Lung (tissue), 12 donors: Measurements from ENCODE around the gene MYO1F. TPM values are rescaled to one million over a fixed set of nuclear protein-coding genes. Genes with fewer than 3 reads are reported as not detected.

Experiments used
- ATAC-seq: fragments of 200-7000 bp; cut with Tn5 transposase; one replicate; pipeline ENCODE4 v1.9.1; 2020; ENCODE audit warnings: moderate number of reproducible peaks; ENCODE audit not compliant: insufficient read depth, low FRiP score
- DNase-seq, 3 donors: peaks; one replicate each; pipeline ENCODE4 v3.0.0-alpha.2; 2013 to 2017
- H3K27ac ChIP-seq, 2 donors: one replicate each; pipeline ENCODE4 v1.5.1; 2013; ENCODE audit warnings: mild to moderate bottlenecking in 2 of 2, moderate library complexity in 2 of 2, control low read depth in 1 of 2, inconsistent platforms in 1 of 2, low read depth in 1 of 2, low read length in 1 of 2
- H3K27me3 ChIP-seq, 3 donors: one replicate each; pipeline ENCODE4 v1.5.1; 2013; ENCODE audit warnings: low read length in 2 of 3; ENCODE audit not compliant: control insufficient read depth in 3 of 3, insufficient read depth in 3 of 3
- H3K36me3 ChIP-seq, 4 donors: one replicate each; pipeline ENCODE4 v1.5.1; 2013; ENCODE audit warnings: low read length in 4 of 4, mild to moderate bottlenecking in 1 of 4, moderate library complexity in 1 of 4; ENCODE audit not compliant: control insufficient read depth in 4 of 4, insufficient read depth in 4 of 4
- H3K4me1 ChIP-seq, 5 donors: one replicate each; pipeline ENCODE4 v1.5.1; 2013; ENCODE audit warnings: low read length in 5 of 5, mild to moderate bottlenecking in 2 of 5, moderate library complexity in 1 of 5; ENCODE audit not compliant: control insufficient read depth in 5 of 5, insufficient read depth in 5 of 5
- H3K4me3 ChIP-seq: one replicate; pipeline ENCODE4 v1.5.1; 2013; ENCODE audit warnings: mild to moderate bottlenecking, control low read depth, moderate library complexity
- H3K9ac ChIP-seq, 2 donors: one replicate each; pipeline ENCODE4 v1.5.1; 2013; ENCODE audit warnings: low read length in 2 of 2, control low read depth in 1 of 2; ENCODE audit not compliant: insufficient read depth in 1 of 2
- H3K9me3 ChIP-seq, 4 donors: one replicate each; pipeline ENCODE4 v1.5.1; 2013; ENCODE audit warnings: low read length in 3 of 4, mild to moderate bottlenecking in 1 of 4, moderate library complexity in 1 of 4; ENCODE audit not compliant: control insufficient read depth in 4 of 4, insufficient read depth in 3 of 4
- CTCF ChIP-seq: IDR thresholded peaks from 2 replicates; pipeline ENCODE4 v1.5.1; 2012; ENCODE audit warnings: mild to moderate bottlenecking; ENCODE audit errors: control extremely low read depth, extremely low read depth
- WGBS, 2 donors: extraction: QIAGEN DNeasy Blood & Tissue Kit; methylation state at CpG; one replicate each; pipeline ENCODE4 v1.1.7; 2013; 5-methylcytosine and 5-hydroxymethylcytosine counted together
- polyA plus RNA-seq, 2 donors: library from polyadenylated mRNA; stranded (reverse); fragments of 200-250 nt; gene quantifications; one replicate each; pipeline ENCODE4 v1.2.1, GENCODE V29; 2013
- total RNA-seq, 2 donors: library from RNA; depleted of rRNA in 1 of 2; stranded (reverse); fragments of >200 nt in 1 of 2; gene quantifications; one replicate each; pipeline ENCODE4 v1.2.1, GENCODE V29; 2014 to 2021
- donor health status: control.
- donor health status: control.
- donor health status: Bipolar disorder and iron deficiency.
- donor health status: healthy.
- donor health status: DM: yes; HTN: yes; CAD: no.

Gene MYO1F
- total and polyA plus RNA-seq, 4 donors: 23.4 to 127 (median 73.2) TPM

- ATAC-seq: peak; percentile 67
- Histone ChIP-seq H3K4me1 (peaks cover 0 to 10% (median 3%) of the 10 kb centered on the region in 5 donors), H3K4me3 (peak overlapping the region; percentile 39), H3K27me3 (no peaks in the 10 kb centered on the region), H3K36me3 (peaks cover 0 to under 1% (median under 1%) of the 10 kb centered on the region in 4 donors), H3K9me3 (no peaks in the 10 kb centered on the region), H3K9ac (no peak overlapping the region), H3K27ac (peak overlapping the region in 1 of 2 donors; percentile 26)
- DNase-seq: peak; percentile 79 to 83 (median 83)
- WGBS, 2 donors: 1% methylated on average over 52 to 56 of the region's 56 CpGs
- peak; percentile 67 for TF ChIP-seq CTCF
These were observed 71.4 kb downstream of the MYO1F start for GRCh38 chr19:8505680-8506401.

GRCh38 chr19:8504919-8505318 lies 72.3 kb downstream of the MYO1F start:
- no peak overlapping the region for H3K9ac ChIP-seq
- H3K4me1 ChIP-seq: peaks cover 0 to 10% (median 3%) of the 10 kb centered on the region in 5 donors
- no peak overlapping the region for H3K27ac ChIP-seq
- H3K4me3 ChIP-seq: no peak overlapping the region
- no peaks in the 10 kb centered on the region for H3K9me3 ChIP-seq
- DNase-seq (no peak), ATAC-seq (no peak)
- no peak for TF ChIP-seq CTCF
- no peaks in the 10 kb centered on the region for H3K36me3 ChIP-seq
- H3K27me3 ChIP-seq: no peaks in the 10 kb centered on the region
- 55 to 72% methylated on average over 6 of the region's 6 CpGs for WGBS, 2 donors

- ATAC-seq: no peak
These were observed 73.1 kb downstream of the MYO1F start for GRCh38 chr19:8504171-8504570.

More at GRCh38 chr19:8504171-8504570, 73.1 kb downstream of the MYO1F start:
- no peak overlapping the region for H3K4me3 ChIP-seq
- no peaks in the 10 kb centered on the region for H3K27me3 ChIP-seq
- no peaks in the 10 kb centered on the region for H3K9me3 ChIP-seq
- WGBS, 2 donors: 28 to 69% methylated on average over 7 of the region's 7 CpGs
- no peak overlapping the region for H3K9ac ChIP-seq
- H3K27ac ChIP-seq: no peak overlapping the region
- H3K4me1 ChIP-seq: peaks cover 0 to 10% (median 3%) of the 10 kb centered on the region in 5 donors
- TF ChIP-seq CTCF: no peak
- no peak for DNase-seq
- H3K36me3 ChIP-seq: no peaks in the 10 kb centered on the region
